Activated CD8-positive, alpha-beta T cell treated with anti-CD3 and anti-CD28 coated beads for 36 hours (primary cell): Measurements from ENCODE around the gene DOK3. TPM values are rescaled to one million over a fixed set of nuclear protein-coding genes. Genes with fewer than 3 reads are reported as not detected.
A peak's percentile ranks its signal among the peaks of the same experiment; 100 is the strongest.

Experiments used
- ATAC-seq: fragments of 200-7000 bp; cut with Tn5 transposase; one replicate; pipeline ENCODE4 v1.10.0; 2021; ENCODE audit warnings: mild to moderate bottlenecking, moderate library complexity
- CTCF ChIA-PET: fragments of 350-600 bp; sonication (Branson Sonifier 250); formaldehyde crosslinking; loops from one replicate; lab custom pipeline; 2021; ENCODE audit warnings: antibody characterized with exemption; lab: Charles Lee
- POLR2A ChIA-PET: fragments of 350-600 bp; sonication (Branson Sonifier 250); formaldehyde crosslinking; loops from one replicate; lab custom pipeline; 2021; ENCODE audit warnings: antibody characterized with exemption; lab: Charles Lee
- DNase-seq: peaks from one replicate; pipeline ENCODE4 v3.0.0-alpha.2; 2020
- H3K27ac Mint-ChIP-seq: one replicate; pipeline ENCODE4 v1.8.0; 2021; ENCODE audit warnings: mild to moderate bottlenecking, mixed read lengths
- H3K27me3 Mint-ChIP-seq: one replicate; pipeline ENCODE4 v1.8.0; 2021; ENCODE audit warnings: mixed read lengths
- H3K36me3 Mint-ChIP-seq: one replicate; pipeline ENCODE4 v1.8.0; 2021; ENCODE audit warnings: low read depth, mixed read lengths
- H3K4me1 Mint-ChIP-seq: one replicate; pipeline ENCODE4 v1.8.0; 2021; ENCODE audit warnings: low read depth, mixed read lengths
- H3K4me3 Mint-ChIP-seq: one replicate; pipeline ENCODE4 v1.8.0; 2021; ENCODE audit warnings: mild to moderate bottlenecking, moderate library complexity, mixed read lengths
- H3K9me3 Mint-ChIP-seq: one replicate; pipeline ENCODE4 v1.8.0; 2021; ENCODE audit warnings: mixed read lengths
- intact Hi-C: fragments of 100-400 bp; cut with micrococcal nuclease; formaldehyde crosslinking; loops from one replicate; pipeline ENCODE4 v1.10.0; 2022
- total RNA-seq, 2 experiments: library from RNA; stranded (reverse); gene quantifications; one replicate each; pipeline ENCODE4 v1.2.3, GENCODE V29; 2021
- TF ChIP-seq, protein P1 (sequence below): fragments of 200-600 bp; IDR thresholded peaks from one replicate; pipeline ENCODE4 v1.8.0; 2022; ENCODE audit warnings: antibody characterized with exemption, mild to moderate bottlenecking

Gene DOK3
- total RNA-seq, 2 experiments from 2014 or later: 7.4 to 8.0 TPM

DNA sequence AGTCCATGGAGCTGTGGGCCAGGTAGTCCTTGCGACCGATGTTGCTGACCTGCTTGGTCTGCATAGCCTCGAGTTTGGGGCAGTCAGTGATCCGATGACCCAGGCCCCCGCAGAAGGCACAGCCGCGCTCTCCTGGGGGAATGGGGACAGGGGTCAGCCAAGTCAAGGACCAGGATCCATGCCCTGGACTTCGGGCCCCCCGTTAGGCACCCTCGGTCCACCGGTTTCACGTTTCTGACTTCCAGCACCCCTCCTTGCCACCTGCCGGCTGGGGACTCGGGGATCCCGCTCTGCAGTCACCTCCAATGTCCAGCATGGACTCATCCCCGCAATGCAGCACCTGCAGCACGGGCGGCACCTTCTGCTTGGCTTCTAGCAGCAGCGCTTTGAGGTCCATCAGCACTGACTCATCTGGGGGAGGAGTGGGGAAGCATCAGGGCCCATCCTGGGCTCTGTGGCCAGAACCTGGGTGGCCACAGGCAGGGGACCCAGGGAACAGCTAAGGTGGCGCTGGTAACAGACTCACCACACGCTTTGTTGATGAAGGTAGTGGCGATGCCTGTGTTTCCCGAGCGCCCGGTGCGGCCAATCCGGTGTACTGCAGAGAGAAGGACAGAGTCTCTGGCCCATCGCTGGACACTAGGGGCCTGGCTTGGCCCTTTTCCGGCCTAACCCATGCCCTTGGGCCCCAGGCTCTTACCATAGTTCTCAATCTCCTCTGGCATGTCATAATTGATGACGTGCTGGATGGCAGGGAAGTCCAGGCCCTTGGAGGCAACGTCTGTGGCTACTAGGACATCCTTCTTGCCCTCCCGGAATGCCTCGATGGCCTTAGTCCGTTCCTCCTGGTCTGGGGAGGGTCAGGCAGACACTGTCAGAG is 2.4 kb upstream of the DOK3 start:
- Mint-ChIP-seq H3K4me3 (no peak overlapping the region), H3K4me1 (peaks cover 41% of the 10 kb centered on the region), H3K36me3 (peaks cover 67% of the 10 kb centered on the region), H3K27ac (no peak overlapping the region), H3K9me3 (no peaks in the 10 kb centered on the region), H3K27me3 (no peaks in the 10 kb centered on the region)
- ATAC-seq: no peak
- TF ChIP-seq, protein P1, sequence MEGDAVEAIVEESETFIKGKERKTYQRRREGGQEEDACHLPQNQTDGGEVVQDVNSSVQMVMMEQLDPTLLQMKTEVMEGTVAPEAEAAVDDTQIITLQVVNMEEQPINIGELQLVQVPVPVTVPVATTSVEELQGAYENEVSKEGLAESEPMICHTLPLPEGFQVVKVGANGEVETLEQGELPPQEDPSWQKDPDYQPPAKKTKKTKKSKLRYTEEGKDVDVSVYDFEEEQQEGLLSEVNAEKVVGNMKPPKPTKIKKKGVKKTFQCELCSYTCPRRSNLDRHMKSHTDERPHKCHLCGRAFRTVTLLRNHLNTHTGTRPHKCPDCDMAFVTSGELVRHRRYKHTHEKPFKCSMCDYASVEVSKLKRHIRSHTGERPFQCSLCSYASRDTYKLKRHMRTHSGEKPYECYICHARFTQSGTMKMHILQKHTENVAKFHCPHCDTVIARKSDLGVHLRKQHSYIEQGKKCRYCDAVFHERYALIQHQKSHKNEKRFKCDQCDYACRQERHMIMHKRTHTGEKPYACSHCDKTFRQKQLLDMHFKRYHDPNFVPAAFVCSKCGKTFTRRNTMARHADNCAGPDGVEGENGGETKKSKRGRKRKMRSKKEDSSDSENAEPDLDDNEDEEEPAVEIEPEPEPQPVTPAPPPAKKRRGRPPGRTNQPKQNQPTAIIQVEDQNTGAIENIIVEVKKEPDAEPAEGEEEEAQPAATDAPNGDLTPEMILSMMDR: no peak
- intact Hi-C loops: no loop called here
- CTCF ChIA-PET: interaction anchor here (1.4 to 9.4 kb wide), 2 partner anchors 10 to 121 kb away, joined by 3 to 65 read pairs; no protein-coding TSS in a partner anchor
- POLR2A ChIA-PET: no interaction called here
- DNase-seq: no peak

DNA sequence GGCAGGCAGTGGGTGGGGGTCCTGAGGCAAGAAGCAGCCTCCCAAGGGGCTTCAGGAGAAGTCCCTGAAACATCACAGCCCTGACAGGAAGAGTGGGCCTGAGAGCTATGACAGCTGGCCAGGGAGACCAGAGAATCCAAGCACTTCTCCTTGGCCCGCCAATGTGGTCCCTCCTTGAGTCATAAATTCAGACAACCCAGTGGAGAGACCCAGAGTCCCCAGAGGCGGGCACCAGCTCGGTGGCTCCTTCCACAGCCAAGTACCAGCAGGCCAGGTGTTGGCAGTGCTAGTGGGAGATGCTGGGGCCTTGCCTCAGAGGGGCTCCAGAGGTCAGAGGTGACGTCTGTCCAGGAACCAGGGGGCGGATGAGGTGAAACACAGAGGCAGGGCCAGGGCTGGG is 1.6 kb upstream of the DOK3 start:
- ChIA-PET POLR2A (interaction anchor here (1.4 kb wide), 1 partner anchor 9 kb away, joined by 5 read pairs; no protein-coding TSS in a partner anchor), CTCF (interaction anchor here (1.0 to 9.4 kb wide), 4 partner anchors 9 to 121 kb away, joined by 3 to 65 read pairs (median 3); no protein-coding TSS in a partner anchor)
- intact Hi-C loops: no loop called here
- no peak overlapping the region for H3K4me3 Mint-ChIP-seq
- ATAC-seq: no peak
- H3K27me3 Mint-ChIP-seq: no peaks in the 10 kb centered on the region
- peaks cover 60% of the 10 kb centered on the region for H3K36me3 Mint-ChIP-seq
- TF ChIP-seq, protein P1: no peak
- peaks cover 41% of the 10 kb centered on the region for H3K4me1 Mint-ChIP-seq
- no peak for DNase-seq
- no peaks in the 10 kb centered on the region for H3K9me3 Mint-ChIP-seq
- no peak overlapping the region for H3K27ac Mint-ChIP-seq

DNA sequence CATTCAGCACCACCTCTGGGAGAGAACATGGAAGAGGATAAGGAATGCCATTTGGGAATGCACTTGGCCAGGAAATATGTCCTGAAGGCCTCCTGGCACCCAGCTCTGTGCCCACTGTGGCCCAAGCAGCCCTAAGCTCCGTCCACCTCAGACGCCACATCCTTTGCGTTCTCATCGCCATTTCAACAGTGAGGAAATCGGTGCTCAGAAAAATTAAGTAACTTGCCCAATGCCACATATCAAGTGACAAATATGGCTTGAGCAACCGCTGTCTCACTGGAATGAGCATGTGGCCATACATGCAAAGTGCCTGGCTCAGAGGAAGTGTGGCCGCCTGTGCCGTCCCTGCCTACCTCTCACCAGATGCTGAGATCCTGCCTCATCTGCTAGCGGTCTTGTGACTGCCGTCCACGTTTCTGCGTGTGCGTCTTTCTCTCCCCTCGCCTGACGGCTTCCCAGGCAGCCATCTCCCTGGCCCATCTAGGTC is 984 bp upstream of the DOK3 start:
- ATAC-seq: no peak
- CTCF ChIA-PET: interaction anchor here (1.0 to 9.4 kb wide), 4 partner anchors 9 to 120 kb away, joined by 3 to 65 read pairs (median 3); no protein-coding TSS in a partner anchor
- no peak for DNase-seq
- Mint-ChIP-seq H3K4me1 (peaks cover 36% of the 10 kb centered on the region), H3K36me3 (peaks cover 54% of the 10 kb centered on the region), H3K4me3 (no peak overlapping the region), H3K27me3 (no peaks in the 10 kb centered on the region), H3K27ac (no peak overlapping the region), H3K9me3 (no peaks in the 10 kb centered on the region)
- intact Hi-C loops: no loop called here
- TF ChIP-seq, protein P1: no peak
- POLR2A ChIA-PET: interaction anchor here (0.6 to 1.4 kb wide), 4 partner anchors 9 to 82 kb away, joined by 3 to 5 read pairs (median 3); no protein-coding TSS in a partner anchor

DNA sequence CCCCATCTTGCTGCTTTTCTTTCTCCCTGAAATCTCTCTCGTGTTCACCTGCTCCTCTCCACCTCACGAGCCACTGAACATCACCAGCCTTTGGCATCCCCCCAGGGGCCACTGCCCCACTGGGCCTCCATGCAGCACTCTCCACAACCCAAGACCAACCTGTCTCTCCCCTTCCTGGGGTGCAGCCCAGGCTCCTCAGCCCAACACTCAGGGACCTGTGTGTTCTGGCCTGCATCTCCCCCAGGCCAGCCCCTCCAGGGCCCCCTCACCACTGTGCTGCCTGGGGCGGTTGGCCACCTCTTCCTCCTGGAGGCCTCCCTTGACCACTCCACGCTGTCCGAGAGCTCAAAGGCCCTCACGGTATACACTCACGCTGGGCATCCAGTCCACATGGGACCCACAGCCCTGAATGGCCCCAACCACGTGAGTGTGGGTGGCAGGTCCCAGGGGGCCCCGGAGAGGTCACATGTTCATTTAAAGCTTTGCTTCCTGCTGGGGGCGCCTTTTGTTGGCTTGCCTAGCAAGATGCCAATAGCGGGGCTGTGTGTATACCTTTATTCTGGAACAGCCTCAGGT is 453 bp upstream of the DOK3 start:
- ATAC-seq: peak; percentile 52

More for the DNA sequence above, 453 bp upstream of the DOK3 start:
- Mint-ChIP-seq H3K36me3 (peaks cover 49% of the 10 kb centered on the region), H3K4me1 (peaks cover 31% of the 10 kb centered on the region), H3K4me3 (no peak overlapping the region), H3K27ac (no peak overlapping the region), H3K27me3 (no peaks in the 10 kb centered on the region), H3K9me3 (no peaks in the 10 kb centered on the region)
- TF ChIP-seq, protein P1: no peak
- peak; percentile 48 for DNase-seq
- CTCF ChIA-PET: interaction anchor here (1.0 to 9.4 kb wide), 3 partner anchors 8 to 106 kb away, joined by 3 to 65 read pairs (median 8); no protein-coding TSS in a partner anchor
- intact Hi-C loops: no loop called here
- POLR2A ChIA-PET: interaction anchor here (0.6 to 1.4 kb wide), 5 partner anchors 8 to 83 kb away, joined by 3 to 5 read pairs (median 3); no protein-coding TSS in a partner anchor
